Stimulated activated CD4-positive, alpha-beta T cell treated with anti-CD3 and anti-CD28 coated beads, TNF-alpha, amount 100 ng/mL, for 48 hours (primary cell): Measurements from ENCODE around the gene SBNO2.
"Not testable (repeated sequence)": the region's sequence is repeated elsewhere in the genome, so short reads cannot be mapped to it uniquely, and the experiment has no call there.

Experiments
- DNase-seq, 3 donors: peaks; one replicate each; pipeline ENCODE4 v3.0.0-alpha.2; 2020; ENCODE audit warnings: low read depth in 3 of 3

SBNO2 gene

DNA sequence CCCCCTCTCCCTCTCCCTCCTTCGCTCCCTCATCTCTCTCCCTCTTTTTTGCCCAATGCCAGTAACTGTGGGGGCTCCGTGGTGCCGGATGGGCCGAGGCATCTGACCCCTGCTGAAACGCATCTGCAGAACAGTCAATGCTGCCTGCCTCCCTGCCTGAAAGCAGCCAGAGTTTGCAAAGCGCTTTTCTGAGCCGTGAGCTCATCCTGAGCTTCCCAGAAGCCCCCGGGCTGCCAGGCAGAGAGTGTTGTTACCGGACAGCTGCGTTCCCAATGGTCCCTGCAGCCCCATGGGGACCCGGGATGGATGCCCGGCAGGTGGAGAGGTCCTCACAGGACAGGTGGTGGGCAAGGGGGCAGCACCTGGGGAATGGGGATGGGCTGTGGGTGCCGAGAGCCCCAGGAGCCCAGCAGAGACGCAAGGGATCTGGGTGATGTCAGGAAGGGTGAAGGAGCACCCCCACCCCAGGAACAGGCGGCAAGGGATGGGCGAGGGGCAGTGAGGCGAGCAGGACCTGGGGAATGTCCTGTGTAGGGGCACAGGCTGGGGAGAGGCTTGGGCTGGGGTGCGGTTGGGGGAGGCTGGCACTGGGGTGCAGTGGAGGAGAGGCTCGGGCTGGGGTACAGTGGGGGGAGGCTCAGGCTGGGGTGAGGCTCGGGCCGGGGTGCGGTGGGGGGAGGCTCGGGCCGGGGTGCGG, 37.3 kb downstream of the SBNO2 start:
- DNase-seq, result no peak

GRCh38 chr19:1136201-1136600, 37.9 kb downstream of the SBNO2 start:
- DNase-seq, result no peak

- DNase-seq, result no peak
Observed at GRCh38 chr19:1135454-1135853, 38.6 kb downstream of the SBNO2 start.

- no peak for DNase-seq
Observed at GRCh38 chr19:1134431-1134830, 39.6 kb downstream of the SBNO2 start.

DNA sequence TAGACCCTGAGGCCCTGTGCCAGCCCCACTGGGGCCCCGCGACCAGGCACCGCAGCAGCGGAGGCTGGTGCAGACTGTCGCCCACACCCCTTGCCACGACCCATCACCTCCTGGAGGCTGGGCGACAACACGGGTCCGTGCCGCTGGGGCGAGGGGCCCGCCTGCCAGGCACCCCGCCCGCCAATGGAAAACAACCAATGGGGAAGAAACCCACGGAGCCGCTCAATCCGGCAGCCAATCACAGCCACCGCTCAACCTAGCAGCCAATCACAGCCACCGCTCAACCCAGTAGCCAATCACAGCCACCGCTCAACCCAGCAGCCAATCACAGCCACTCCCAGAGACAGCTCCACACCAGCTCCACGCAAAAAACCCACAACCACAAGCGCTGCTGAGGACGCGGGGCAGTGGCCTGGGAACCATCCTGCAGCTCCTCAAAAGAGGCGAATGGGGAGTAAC, 40.6 kb downstream of the SBNO2 start:
- peak; percentile 66 to 84 (median 83) for DNase-seq

GRCh38 chr19:1132552-1133383, 41.3 kb downstream of the SBNO2 start:
- DNase-seq, result peak in 1 of 3 donors; percentile 27

- peak; percentile 79 to 89 (median 87) for DNase-seq
Observed at GRCh38 chr19:1131718-1132551, 42.1 kb downstream of the SBNO2 start.

- DNase-seq, result peak in 1 of 3 donors; percentile 27
Observed at GRCh38 chr19:1130771-1131717, 43.0 kb downstream of the SBNO2 start.

DNA sequence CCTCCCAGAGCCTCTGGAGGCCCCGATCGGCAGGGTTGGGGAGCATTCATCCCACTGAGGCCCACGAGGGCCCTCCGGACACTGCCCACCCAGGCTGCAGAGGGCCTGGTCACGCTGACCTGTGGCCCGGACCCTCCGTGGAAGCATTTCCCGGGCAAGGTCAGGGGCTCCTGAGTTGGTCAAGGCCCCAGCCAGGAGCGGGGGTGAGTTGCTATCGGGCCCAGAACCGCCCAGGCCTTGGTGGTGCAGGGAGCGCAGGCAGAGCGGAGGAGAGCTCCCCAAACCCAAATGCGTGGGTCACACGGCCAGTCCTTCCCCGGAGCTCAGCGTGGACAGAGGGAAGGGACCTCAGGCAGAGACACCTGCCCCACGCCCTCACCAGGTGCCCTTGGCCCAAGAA, 44.5 kb downstream of the SBNO2 start:
- no peak for DNase-seq

- not testable (repeated sequence) for DNase-seq
Observed at GRCh38 chr19:1129084-1129483, 45.0 kb downstream of the SBNO2 start.

DNA sequence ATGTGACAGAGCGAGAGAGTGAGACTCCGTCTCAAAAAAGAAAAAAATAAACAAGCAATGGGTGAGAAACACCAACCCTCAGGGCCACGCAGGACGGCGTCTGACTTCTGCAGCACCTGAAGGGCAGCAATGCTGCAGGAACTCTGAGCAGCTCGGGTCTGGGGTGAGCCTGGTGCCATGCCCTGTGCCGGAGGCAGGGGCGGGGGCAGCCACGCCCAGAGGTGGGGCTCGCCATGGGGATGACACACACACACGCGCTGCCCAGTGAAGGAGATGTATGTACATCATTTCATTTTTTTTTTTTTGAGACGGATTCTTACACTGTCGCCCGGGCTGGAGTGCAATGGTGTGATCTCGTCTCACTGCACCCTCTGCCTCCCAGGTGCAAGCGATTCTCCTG, 46.0 kb downstream of the SBNO2 start:
- DNase-seq, result no peak

DNA sequence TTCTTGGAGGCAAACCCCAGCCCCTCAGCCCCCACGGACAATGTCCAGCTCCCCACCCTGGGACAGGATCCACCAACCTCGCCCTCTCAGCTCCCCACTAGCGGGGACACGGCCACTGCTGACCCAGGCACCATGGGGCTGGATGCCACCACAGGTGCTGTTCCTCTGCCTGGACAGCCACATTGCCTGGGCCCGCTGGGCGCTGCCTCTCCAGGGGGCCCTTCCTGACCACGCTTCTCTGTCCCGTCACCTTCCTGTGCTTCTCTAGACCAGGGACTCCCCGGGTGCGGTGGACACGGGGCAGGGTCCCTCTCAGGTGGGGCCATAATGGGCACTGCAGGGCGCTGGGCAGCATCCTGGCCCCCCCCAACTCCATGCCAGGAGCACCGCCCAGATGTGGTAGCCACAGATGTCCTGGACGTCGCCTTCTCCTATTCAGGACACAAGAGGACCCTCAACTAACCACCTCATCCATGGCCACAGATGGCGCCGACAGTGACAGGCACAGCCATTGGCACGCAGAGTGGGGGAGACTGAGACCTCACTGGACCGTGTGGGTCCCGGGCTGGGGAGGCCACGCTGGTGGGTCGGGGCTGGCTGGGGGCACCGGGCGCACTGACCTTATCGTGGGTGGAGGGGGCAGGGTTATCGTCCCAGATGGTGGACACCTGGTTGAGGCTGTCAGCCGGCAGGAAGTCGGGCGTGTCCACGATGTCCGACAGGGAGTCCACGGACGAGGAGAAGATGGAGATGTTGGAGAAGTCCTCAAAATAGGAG, 46.9 kb downstream of the SBNO2 start:
- DNase-seq, result no peak

- DNase-seq, result no peak
Observed at GRCh38 chr19:1125601-1126467, 48.2 kb downstream of the SBNO2 start.

GRCh38 chr19:1123885-1124677, 50.0 kb downstream of the SBNO2 start:
- no peak for DNase-seq

DNA sequence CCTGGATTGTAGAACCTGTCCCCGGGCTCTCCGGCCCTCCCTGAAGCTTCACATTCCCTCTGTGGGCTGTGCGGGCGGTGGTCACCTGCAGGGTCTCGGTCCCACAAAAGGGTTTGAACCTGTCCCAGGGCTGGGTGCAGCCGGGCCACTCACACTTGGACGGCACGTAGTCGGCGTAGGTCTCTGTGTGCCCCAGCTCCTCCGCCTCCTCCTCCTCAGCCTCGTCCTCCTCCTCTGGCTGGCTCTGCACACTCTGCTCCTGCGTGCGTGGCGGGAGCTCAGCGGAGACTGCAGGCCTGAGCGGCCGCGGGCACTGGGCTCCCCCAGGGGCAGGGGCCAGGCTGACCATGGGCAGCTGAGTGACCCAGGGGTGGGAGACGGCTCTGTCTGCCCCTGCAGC, 50.7 kb downstream of the SBNO2 start:
- DNase-seq, result no peak

DNA sequence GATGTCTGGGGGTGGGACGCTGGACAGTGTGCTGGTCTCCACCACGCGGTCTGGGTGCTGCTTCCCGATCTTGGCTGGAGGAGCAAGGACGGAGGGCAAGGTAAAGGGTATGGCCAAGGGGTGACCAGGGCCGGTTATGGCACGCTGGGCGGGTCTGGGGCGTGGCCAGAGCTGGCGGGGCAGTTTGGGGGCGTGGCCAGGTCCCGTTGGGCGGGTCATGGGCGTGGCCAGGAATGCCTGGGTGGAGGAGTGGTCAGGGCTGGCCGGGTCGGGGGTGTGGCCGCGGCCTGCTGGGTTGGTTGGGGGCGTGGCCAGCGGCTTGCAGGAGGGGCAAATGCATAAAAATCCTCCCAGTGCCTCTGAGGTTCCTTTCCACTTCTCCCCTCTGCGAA, 51.1 kb downstream of the SBNO2 start:
- peak; percentile 47 to 76 (median 68) for DNase-seq

DNA sequence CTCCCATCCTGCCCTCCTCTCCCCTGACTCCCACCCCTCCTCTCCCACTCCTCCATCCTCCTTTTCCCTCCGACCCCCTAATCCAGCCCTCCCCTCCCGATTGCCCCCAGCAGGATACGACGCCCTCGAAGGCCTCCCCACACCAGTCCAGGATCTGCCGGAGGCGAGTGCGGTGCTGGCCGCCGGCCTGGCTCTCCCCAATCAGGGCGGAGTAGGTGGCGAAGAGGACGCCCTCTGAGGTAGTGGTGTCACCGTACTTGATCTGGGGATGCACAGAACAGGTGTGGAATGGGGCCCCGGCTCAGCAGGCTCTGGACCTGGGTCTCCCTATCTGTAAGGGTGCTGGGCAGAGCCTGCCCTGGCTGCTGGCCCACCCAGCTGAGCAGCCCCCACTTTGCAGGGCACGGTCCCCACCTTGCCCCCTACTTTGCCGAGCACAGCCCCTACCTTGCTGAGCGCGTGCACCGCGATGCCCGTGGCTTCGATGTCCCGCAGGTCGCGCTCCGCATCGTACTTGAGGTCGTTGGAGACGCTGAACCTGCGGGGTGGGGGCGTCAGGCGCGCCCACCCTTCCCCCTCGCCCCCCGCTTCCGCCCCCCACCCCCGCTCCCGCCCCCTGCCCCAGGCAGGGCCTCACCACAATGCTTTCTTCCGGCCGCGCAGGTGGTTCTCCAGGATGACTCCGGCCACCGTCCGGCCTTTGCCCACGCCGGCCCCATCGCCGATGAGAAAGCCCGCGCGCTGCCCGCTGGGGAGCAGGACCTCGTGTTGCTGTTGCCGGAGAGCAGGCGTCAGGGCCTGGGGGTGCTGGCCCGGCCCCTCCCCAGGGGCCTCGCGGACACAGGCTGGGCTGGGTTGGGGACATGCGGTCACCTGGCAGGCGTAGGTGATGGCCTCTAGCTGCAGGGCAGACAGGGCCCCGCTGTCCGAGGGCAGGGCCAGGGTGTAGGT, 51.8 kb downstream of the SBNO2 start:
- no peak for DNase-seq
